Measurements from ENCODE around the gene CHCHD3. TPM values are rescaled to one million over a fixed set of nuclear protein-coding genes. Genes with fewer than 3 reads are reported as not detected.

Gene CHCHD3
- polyA plus RNA-seq, 1 donor (not counting 4 experiments of a cell fraction or from before 2014, with no cell fraction given): 59.2 TPM

DNA sequence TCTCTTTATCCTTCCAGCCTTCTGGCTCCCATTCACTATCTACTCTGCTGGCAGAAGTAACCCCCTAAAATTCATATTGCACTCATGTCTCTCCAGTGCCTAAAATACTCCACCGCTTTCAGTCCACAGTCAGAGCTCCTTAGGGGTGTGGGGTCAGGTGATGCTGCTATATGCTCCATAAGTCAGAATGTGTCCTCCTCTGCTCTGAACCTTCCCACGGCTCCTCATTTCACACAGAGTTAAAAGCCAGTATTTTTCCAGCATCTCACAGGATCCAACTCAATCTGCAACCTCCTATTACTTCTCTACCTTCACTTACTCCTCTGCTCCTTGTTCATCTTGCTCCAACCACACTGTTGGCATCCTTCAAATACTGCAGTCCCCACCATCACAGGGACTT is 31.1 kb upstream of the CHCHD3 start:
- H3K27ac ChIP-seq (ENCODE audit: control insufficient read depth, insufficient read depth, low read length): no peak overlapping the region
- H3K4me2 ChIP-seq (ENCODE audit: control insufficient read depth, extremely low read depth, insufficient read depth, low read depth, low read length): no peak overlapping the region
- H3K9me1 ChIP-seq (ENCODE audit: control insufficient read depth, extremely low read depth, insufficient read depth, low read length): no peaks in the 10 kb centered on the region
- no peak for FAIRE-seq
- TF ChIP-seq EZH2 (IDR thresholded peaks at IDR 0.05; ENCODE audit: low read length) (no peak), CTCF (optimal IDR thresholded peaks at IDR 0.05 in 1 of 3, IDR thresholded peaks at IDR 0.05 in 1 of 3, conservative IDR thresholded peaks at IDR 0.05 in 1 of 3; ENCODE audit: extremely low read depth in 1 of 3, insufficient read depth in 2 of 3, low read length in 3 of 3) (no peak)
- no peak overlapping the region for H3K4me3 ChIP-seq (ENCODE audit: control insufficient read depth in 2 of 3, extremely low read depth in 1 of 3, insufficient read depth in 2 of 3, low read depth in 1 of 3, low read length in 3 of 3)
- no peak overlapping the region for H2AFZ ChIP-seq (ENCODE audit: control insufficient read depth, low read length)
- H3K9ac ChIP-seq (ENCODE audit: control insufficient read depth, extremely low read depth, insufficient read depth, low read length): no peak overlapping the region
- H3K36me3 ChIP-seq (ENCODE audit: control insufficient read depth in 2 of 2, extremely low read depth in 1 of 2, insufficient read depth in 2 of 2, low read length in 2 of 2): no peaks in the 10 kb centered on the region
- H3K9me3 ChIP-seq (ENCODE audit: control insufficient read depth, low read depth, low read length): no peaks in the 10 kb centered on the region
- peaks cover 16% of the 10 kb centered on the region for H3K27me3 ChIP-seq (ENCODE audit: control insufficient read depth, extremely low read depth, insufficient read depth, low read length)
- dilution Hi-C loops (cut with MboI; ENCODE audit: extremely low pct_ligation_motif_present, low sequenced_read_pairs): no loop called here
- DNase-seq (ENCODE audit: low read depth, low spot score): no peak
- no peaks in the 10 kb centered on the region for H4K20me1 ChIP-seq (ENCODE audit: control insufficient read depth, extremely low read depth, insufficient read depth, low read length)
- no peaks in the 10 kb centered on the region for H3K4me1 ChIP-seq (ENCODE audit: control insufficient read depth, extremely low read depth, insufficient read depth, low read length)
- no peaks in the 10 kb centered on the region for H3K79me2 ChIP-seq (ENCODE audit: control insufficient read depth, insufficient read depth, low read length)

GRCh38 chr7:133112335-133112734 is 30.4 kb upstream of the CHCHD3 start:
- no peak overlapping the region for H2AFZ ChIP-seq (ENCODE audit: control insufficient read depth, low read length)
- H3K9ac ChIP-seq (ENCODE audit: control insufficient read depth, extremely low read depth, insufficient read depth, low read length): no peak overlapping the region
- H3K4me2 ChIP-seq (ENCODE audit: control insufficient read depth, extremely low read depth, insufficient read depth, low read depth, low read length): no peak overlapping the region
- H3K27ac ChIP-seq (ENCODE audit: control insufficient read depth, insufficient read depth, low read length): no peak overlapping the region
- DNase-seq (ENCODE audit: low read depth, low spot score) (no peak), FAIRE-seq (no peak)
- H3K27me3 ChIP-seq (ENCODE audit: control insufficient read depth, extremely low read depth, insufficient read depth, low read length): peaks cover 16% of the 10 kb centered on the region
- no peaks in the 10 kb centered on the region for H3K36me3 ChIP-seq (ENCODE audit: control insufficient read depth in 2 of 2, extremely low read depth in 1 of 2, insufficient read depth in 2 of 2, low read length in 2 of 2)
- H3K9me3 ChIP-seq (ENCODE audit: control insufficient read depth, low read depth, low read length): no peaks in the 10 kb centered on the region
- dilution Hi-C loops (cut with MboI; ENCODE audit: extremely low pct_ligation_motif_present, low sequenced_read_pairs): no loop called here
- no peaks in the 10 kb centered on the region for H3K79me2 ChIP-seq (ENCODE audit: control insufficient read depth, insufficient read depth, low read length)
- H3K9me1 ChIP-seq (ENCODE audit: control insufficient read depth, extremely low read depth, insufficient read depth, low read length): no peaks in the 10 kb centered on the region
- no peak for TF ChIP-seq EZH2 (IDR thresholded peaks at IDR 0.05; ENCODE audit: low read length)
- no peak for TF ChIP-seq CTCF (optimal IDR thresholded peaks at IDR 0.05 in 1 of 3, IDR thresholded peaks at IDR 0.05 in 1 of 3, conservative IDR thresholded peaks at IDR 0.05 in 1 of 3; ENCODE audit: extremely low read depth in 1 of 3, insufficient read depth in 2 of 3, low read length in 3 of 3)
- no peaks in the 10 kb centered on the region for H4K20me1 ChIP-seq (ENCODE audit: control insufficient read depth, extremely low read depth, insufficient read depth, low read length)
- H3K4me1 ChIP-seq (ENCODE audit: control insufficient read depth, extremely low read depth, insufficient read depth, low read length): no peaks in the 10 kb centered on the region
- H3K4me3 ChIP-seq (ENCODE audit: control insufficient read depth in 2 of 3, extremely low read depth in 1 of 3, insufficient read depth in 2 of 3, low read depth in 1 of 3, low read length in 3 of 3): no peak overlapping the region
